ENCODE data around the gene EMC8.

EMC8 gene

GRCh38 chr16:85759631-85760419 is 39.5 kb downstream of the EMC8 start:
- in situ Hi-C loops (cut with MboI; ENCODE audit: low sequenced_read_pairs), result no loop called here

GRCh38 chr16:85759136-85759535 is 40.2 kb downstream of the EMC8 start:
- in situ Hi-C loops (cut with MboI; ENCODE audit: low sequenced_read_pairs), result no loop called here

- in situ Hi-C loops (cut with MboI; ENCODE audit: low sequenced_read_pairs), result no loop called here
These were observed 42.0 kb downstream of the EMC8 start for GRCh38 chr16:85757341-85757822.

- in situ Hi-C loops (cut with MboI; ENCODE audit: low sequenced_read_pairs), result no loop called here
These were observed 43.2 kb downstream of the EMC8 start for GRCh38 chr16:85755929-85756768.

- in situ Hi-C loops (cut with MboI; ENCODE audit: low sequenced_read_pairs), result no loop called here
These were observed 44.9 kb downstream of the EMC8 start for GRCh38 chr16:85754413-85754812.

- in situ Hi-C loops (cut with MboI; ENCODE audit: low sequenced_read_pairs), result no loop called here
These were observed 45.4 kb downstream of the EMC8 start for GRCh38 chr16:85753976-85754375.

- in situ Hi-C loops (cut with MboI; ENCODE audit: low sequenced_read_pairs), result no loop called here
These were observed 45.8 kb downstream of the EMC8 start for GRCh38 chr16:85753559-85753958.

GRCh38 chr16:85752511-85753420 is 46.6 kb downstream of the EMC8 start:
- in situ Hi-C loops (cut with MboI; ENCODE audit: low sequenced_read_pairs), result no loop called here

- in situ Hi-C loops (cut with MboI; ENCODE audit: low sequenced_read_pairs), result no loop called here
These were observed 47.4 kb downstream of the EMC8 start for GRCh38 chr16:85751698-85752501.

- in situ Hi-C loops (cut with MboI; ENCODE audit: low sequenced_read_pairs), result no loop called here
These were observed 48.3 kb downstream of the EMC8 start, which contains the start of gene C16orf74 for GRCh38 chr16:85750827-85751697. TSS of gene C16orf74 (minus strand) at chr16:85751096. CDS start at chr16:85735217, 15,879 bp downstream.

- in situ Hi-C loops (cut with MboI; ENCODE audit: low sequenced_read_pairs), result no loop called here
These were observed 49.1 kb downstream of the EMC8 start for GRCh38 chr16:85750146-85750826.

GRCh38 chr16:85749771-85750145 is 49.6 kb downstream of the EMC8 start:
- in situ Hi-C loops (cut with MboI; ENCODE audit: low sequenced_read_pairs), result no loop called here

GRCh38 chr16:85746460-85747215 is 52.7 kb downstream of the EMC8 start:
- in situ Hi-C loops (cut with MboI; ENCODE audit: low sequenced_read_pairs), result no loop called here

GRCh38 chr16:85738923-85739715 is 60.2 kb downstream of the EMC8 start:
- in situ Hi-C loops (cut with MboI; ENCODE audit: low sequenced_read_pairs), result no loop called here

GRCh38 chr16:85736921-85737320 is 62.4 kb downstream of the EMC8 start:
- in situ Hi-C loops (cut with MboI; ENCODE audit: low sequenced_read_pairs), result no loop called here

- in situ Hi-C loops (cut with MboI; ENCODE audit: low sequenced_read_pairs), result no loop called here
These were observed 63.4 kb downstream of the EMC8 start for GRCh38 chr16:85735946-85736345.

- in situ Hi-C loops (cut with MboI; ENCODE audit: low sequenced_read_pairs), result no loop called here
These were observed 64.1 kb downstream of the EMC8 start for GRCh38 chr16:85735225-85735635.
